ENCODE results near the gene PRKG1.

Gene PRKG1

GRCh38 chr10:51711519-51711891, 637.2 kb downstream of the PRKG1 start:
- H3K36me3 ChIP-seq (ENCODE audit: insufficient read depth, low read length), result no peaks in the 10 kb centered on the region
- H3K9ac ChIP-seq (ENCODE audit: low read depth, low read length, poor library complexity, severe bottlenecking), result no peak overlapping the region
- peak overlapping the region; percentile 28 for H3K4me2 ChIP-seq (ENCODE audit: low read depth, low read length, poor library complexity, severe bottlenecking)
- H3K27me3 ChIP-seq (ENCODE audit: insufficient read depth, low read length, poor library complexity, severe bottlenecking), result no peaks in the 10 kb centered on the region
- H3K4me1 ChIP-seq (ENCODE audit: insufficient read depth, low read length, poor library complexity, severe bottlenecking), result peaks cover 41% of the 10 kb centered on the region
- no peak overlapping the region for H3K4me3 ChIP-seq (ENCODE audit: low read length, poor library complexity, severe bottlenecking)
- TF ChIP-seq CTCF (conservative IDR thresholded peaks at IDR 0.05; ENCODE audit: low read length) (no peak), EZH2phosphoT487 (IDR thresholded peaks at IDR 0.05; ENCODE audit: borderline replicate concordance) (no peak)
- H3K79me2 ChIP-seq (ENCODE audit: insufficient read depth, low read length), result no peaks in the 10 kb centered on the region
- no peaks in the 10 kb centered on the region for H3K9me2 ChIP-seq (replicated peaks; ENCODE audit: low read depth, low read length)
- H3K9me3 ChIP-seq (ENCODE audit: insufficient read depth, low read depth, low read length), result no peaks in the 10 kb centered on the region
- H2AFZ ChIP-seq (ENCODE audit: low read length), result peak overlapping the region; percentile 47
- no peaks in the 10 kb centered on the region for H4K20me1 ChIP-seq (ENCODE audit: insufficient read depth, low read length, poor library complexity, severe bottlenecking)
- no peaks in the 10 kb centered on the region for H3F3A ChIP-seq (ENCODE audit: low read depth)

- Histone ChIP-seq H3K4me2 (ENCODE audit: low read depth, low read length, poor library complexity, severe bottlenecking) (no peak overlapping the region), H3K27me3 (ENCODE audit: insufficient read depth, low read length, poor library complexity, severe bottlenecking) (no peaks in the 10 kb centered on the region), H3K9me2 (replicated peaks; ENCODE audit: low read depth, low read length) (no peaks in the 10 kb centered on the region), H2AFZ (ENCODE audit: low read length) (no peak overlapping the region), H3K36me3 (ENCODE audit: insufficient read depth, low read length) (no peaks in the 10 kb centered on the region), H3K4me3 (ENCODE audit: low read length, poor library complexity, severe bottlenecking) (no peak overlapping the region), H3K4me1 (ENCODE audit: insufficient read depth, low read length, poor library complexity, severe bottlenecking) (peaks cover 13% of the 10 kb centered on the region), H3K79me2 (ENCODE audit: insufficient read depth, low read length) (no peaks in the 10 kb centered on the region), H3K9me3 (ENCODE audit: insufficient read depth, low read depth, low read length) (no peaks in the 10 kb centered on the region), H3F3A (ENCODE audit: low read depth) (no peaks in the 10 kb centered on the region), H3K9ac (ENCODE audit: low read depth, low read length, poor library complexity, severe bottlenecking) (no peak overlapping the region), H4K20me1 (ENCODE audit: insufficient read depth, low read length, poor library complexity, severe bottlenecking) (no peaks in the 10 kb centered on the region)
- TF ChIP-seq EZH2phosphoT487 (IDR thresholded peaks at IDR 0.05; ENCODE audit: borderline replicate concordance) (no peak), CTCF (conservative IDR thresholded peaks at IDR 0.05; ENCODE audit: low read length) (no peak)
These were observed 642.7 kb downstream of the PRKG1 start for GRCh38 chr10:51716981-51717380.

- H3F3A ChIP-seq (ENCODE audit: low read depth), result no peaks in the 10 kb centered on the region
- no peaks in the 10 kb centered on the region for H3K4me1 ChIP-seq (ENCODE audit: insufficient read depth, low read length, poor library complexity, severe bottlenecking)
- H3K27me3 ChIP-seq (ENCODE audit: insufficient read depth, low read length, poor library complexity, severe bottlenecking), result no peaks in the 10 kb centered on the region
- H3K9me3 ChIP-seq (ENCODE audit: insufficient read depth, low read depth, low read length), result no peaks in the 10 kb centered on the region
- TF ChIP-seq CTCF (conservative IDR thresholded peaks at IDR 0.05; ENCODE audit: low read length) (no peak), EZH2phosphoT487 (IDR thresholded peaks at IDR 0.05; ENCODE audit: borderline replicate concordance) (no peak)
- no peaks in the 10 kb centered on the region for H3K36me3 ChIP-seq (ENCODE audit: insufficient read depth, low read length)
- no peaks in the 10 kb centered on the region for H3K79me2 ChIP-seq (ENCODE audit: insufficient read depth, low read length)
- H2AFZ ChIP-seq (ENCODE audit: low read length), result no peak overlapping the region
- H3K4me3 ChIP-seq (ENCODE audit: low read length, poor library complexity, severe bottlenecking), result no peak overlapping the region
- H4K20me1 ChIP-seq (ENCODE audit: insufficient read depth, low read length, poor library complexity, severe bottlenecking), result no peaks in the 10 kb centered on the region
- no peak overlapping the region for H3K9ac ChIP-seq (ENCODE audit: low read depth, low read length, poor library complexity, severe bottlenecking)
- no peaks in the 10 kb centered on the region for H3K9me2 ChIP-seq (replicated peaks; ENCODE audit: low read depth, low read length)
- no peak overlapping the region for H3K4me2 ChIP-seq (ENCODE audit: low read depth, low read length, poor library complexity, severe bottlenecking)
These were observed 644.6 kb downstream of the PRKG1 start for GRCh38 chr10:51718804-51719291.

All from Loucy (cell line).